Natural killer cell treated with Interleukin-12 subunit alpha and Interleukin-12 subunit beta and Interleukin-15 and Interleukin-18, amount 100 ng/mL, for 72 hours (primary cell): ENCODE measurements around the gene TTC19. TPM values are rescaled to one million over a fixed set of nuclear protein-coding genes. Genes with fewer than 3 reads are reported as not detected.

Source experiments
- ATAC-seq, 2 donors: fragments of 150-1000 bp; cut with Tn5 transposase in 1 of 2; sonication (Bioruptor Pico), chemical (Tn5 transposase) in 1 of 2; 2 replicates each; pipeline ENCODE4 v1.10.0; 2021
- DNase-seq: peaks from one replicate; pipeline ENCODE4 v3.0.0; 2022; ENCODE audit warnings: low spot score
- H3K27ac Mint-ChIP-seq, 2 donors: 1 replicate in 1 of 2; 2 replicates in 1 of 2; pipeline ENCODE4 v1.8.0; 2022; ENCODE audit warnings: mixed read lengths in 2 of 2, mild to moderate bottlenecking in 1 of 2, moderate library complexity in 1 of 2
- H3K27me3 Mint-ChIP-seq, 2 donors: 1 replicate in 1 of 2; 2 replicates in 1 of 2; pipeline ENCODE4 v1.8.0; 2022; ENCODE audit warnings: mixed read lengths in 2 of 2
- H3K36me3 Mint-ChIP-seq: one replicate; pipeline ENCODE4 v1.8.0; 2022; ENCODE audit warnings: mixed read lengths
- H3K4me1 Mint-ChIP-seq, 2 donors: 1 replicate in 1 of 2; 2 replicates in 1 of 2; pipeline ENCODE4 v1.8.0; 2022; ENCODE audit warnings: low read depth in 2 of 2, mixed read lengths in 2 of 2, mild to moderate bottlenecking in 1 of 2
- H3K4me3 Mint-ChIP-seq: one replicate; pipeline ENCODE4 v1.8.0; 2022; ENCODE audit warnings: mixed read lengths
- H3K9me3 Mint-ChIP-seq: 2 replicates; pipeline ENCODE4 v1.8.0; 2022; ENCODE audit warnings: mixed read lengths
- total RNA-seq, 2 donors: library from RNA; stranded (reverse); gene quantifications; one replicate each; pipeline ENCODE4 v1.2.3, GENCODE V29; 2022

The TTC19 gene
- total RNA-seq, 2 donors from 2014 or later, result 26.3 to 33.3 TPM

DNA sequence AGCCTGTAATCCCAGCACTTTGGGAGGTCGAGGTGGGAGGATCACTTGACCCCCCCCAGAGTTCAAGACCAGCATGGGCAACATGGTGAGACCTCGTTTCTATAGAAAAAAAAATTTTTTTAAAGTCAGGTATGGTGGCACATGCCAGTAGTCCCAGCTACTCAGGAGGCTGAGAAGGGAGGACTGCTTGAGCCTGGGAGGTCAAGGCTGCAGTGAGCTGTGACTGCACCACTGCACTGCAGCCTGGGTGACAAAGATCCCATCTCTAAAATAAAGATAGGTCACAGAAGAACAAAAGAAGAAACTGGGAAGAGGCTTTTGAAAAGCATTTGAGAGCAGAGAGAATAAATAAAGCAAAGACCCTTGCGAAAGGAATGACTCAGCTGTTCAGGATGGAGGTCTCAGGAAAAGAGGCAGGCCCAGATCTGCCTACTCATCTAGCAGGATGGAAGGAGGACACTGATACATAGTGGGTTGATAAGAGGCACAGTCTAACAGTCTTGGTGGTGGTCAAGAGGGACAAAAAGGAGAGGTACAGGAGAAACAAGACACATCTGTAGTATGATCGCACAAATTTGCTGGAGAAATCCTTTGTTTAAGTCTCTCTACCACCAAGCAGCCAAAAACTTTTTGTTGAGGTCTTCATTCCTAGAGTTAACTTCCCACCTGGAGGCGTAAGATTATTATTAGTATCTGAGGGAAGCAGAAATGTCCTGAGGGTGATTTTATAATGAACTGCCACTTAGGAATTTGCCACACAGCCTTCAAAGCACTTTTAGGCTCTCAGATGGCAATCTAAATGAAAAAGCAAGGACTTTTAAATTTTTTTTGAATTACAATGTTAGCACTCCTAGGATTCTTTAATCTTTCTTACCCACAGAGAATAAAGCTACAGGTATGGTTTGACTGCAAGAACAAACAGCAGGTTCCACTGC, 17.7 kb upstream of the TTC19 start:
- no peak overlapping the region for H3K27ac Mint-ChIP-seq
- no peaks in the 10 kb centered on the region for H3K27me3 Mint-ChIP-seq
- no peak for ATAC-seq
- no peak for DNase-seq
- peaks cover 12% of the 10 kb centered on the region for H3K36me3 Mint-ChIP-seq
- H3K9me3 Mint-ChIP-seq, result no peaks in the 10 kb centered on the region
- peaks cover 5 to 7% of the 10 kb centered on the region in 2 donors for H3K4me1 Mint-ChIP-seq
- no peak overlapping the region for H3K4me3 Mint-ChIP-seq

- no peak for DNase-seq
- Mint-ChIP-seq H3K4me3 (no peak overlapping the region), H3K4me1 (peaks cover 15 to 16% of the 10 kb centered on the region in 2 donors), H3K27me3 (no peaks in the 10 kb centered on the region), H3K9me3 (no peaks in the 10 kb centered on the region), H3K27ac (no peak overlapping the region), H3K36me3 (peaks cover 11% of the 10 kb centered on the region)
- no peak for ATAC-seq
These were observed 3.3 kb upstream of the TTC19 start for GRCh38 chr17:15996322-15996721.

DNA sequence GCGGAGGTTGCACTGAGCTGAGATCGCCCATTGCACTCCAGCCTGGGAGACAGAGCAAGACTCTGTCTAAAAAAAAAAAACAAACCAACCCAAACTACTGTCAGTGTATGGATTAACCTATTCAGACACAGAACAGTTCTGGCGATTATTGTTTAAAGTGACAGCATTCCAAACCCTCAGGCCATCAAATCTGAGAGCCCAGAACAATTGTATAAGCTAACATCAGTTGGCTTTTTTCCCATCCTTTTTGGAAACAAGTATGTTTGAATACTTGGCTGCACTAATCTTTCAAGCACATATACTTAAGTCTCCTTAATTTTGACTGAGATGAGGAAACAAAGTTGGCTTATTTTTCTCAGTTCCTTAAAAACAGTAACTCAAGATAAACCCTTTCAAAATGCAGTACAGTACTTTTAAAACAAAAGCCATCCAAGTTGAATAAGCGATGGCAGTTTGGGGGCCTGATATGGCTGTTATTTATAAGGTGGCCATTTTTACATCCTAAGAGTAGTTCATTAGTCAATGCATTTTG, 1.5 kb upstream of the TTC19 start:
- peaks cover 24 to 26% of the 10 kb centered on the region in 2 donors for H3K4me1 Mint-ChIP-seq
- no peaks in the 10 kb centered on the region for H3K9me3 Mint-ChIP-seq
- ATAC-seq, result no peak
- peak overlapping the region; percentile 95 for H3K4me3 Mint-ChIP-seq
- H3K27me3 Mint-ChIP-seq, result no peaks in the 10 kb centered on the region
- H3K36me3 Mint-ChIP-seq, result peaks cover 26% of the 10 kb centered on the region
- peak overlapping the region; percentile 80 to 89 for H3K27ac Mint-ChIP-seq
- DNase-seq, result no peak

DNA sequence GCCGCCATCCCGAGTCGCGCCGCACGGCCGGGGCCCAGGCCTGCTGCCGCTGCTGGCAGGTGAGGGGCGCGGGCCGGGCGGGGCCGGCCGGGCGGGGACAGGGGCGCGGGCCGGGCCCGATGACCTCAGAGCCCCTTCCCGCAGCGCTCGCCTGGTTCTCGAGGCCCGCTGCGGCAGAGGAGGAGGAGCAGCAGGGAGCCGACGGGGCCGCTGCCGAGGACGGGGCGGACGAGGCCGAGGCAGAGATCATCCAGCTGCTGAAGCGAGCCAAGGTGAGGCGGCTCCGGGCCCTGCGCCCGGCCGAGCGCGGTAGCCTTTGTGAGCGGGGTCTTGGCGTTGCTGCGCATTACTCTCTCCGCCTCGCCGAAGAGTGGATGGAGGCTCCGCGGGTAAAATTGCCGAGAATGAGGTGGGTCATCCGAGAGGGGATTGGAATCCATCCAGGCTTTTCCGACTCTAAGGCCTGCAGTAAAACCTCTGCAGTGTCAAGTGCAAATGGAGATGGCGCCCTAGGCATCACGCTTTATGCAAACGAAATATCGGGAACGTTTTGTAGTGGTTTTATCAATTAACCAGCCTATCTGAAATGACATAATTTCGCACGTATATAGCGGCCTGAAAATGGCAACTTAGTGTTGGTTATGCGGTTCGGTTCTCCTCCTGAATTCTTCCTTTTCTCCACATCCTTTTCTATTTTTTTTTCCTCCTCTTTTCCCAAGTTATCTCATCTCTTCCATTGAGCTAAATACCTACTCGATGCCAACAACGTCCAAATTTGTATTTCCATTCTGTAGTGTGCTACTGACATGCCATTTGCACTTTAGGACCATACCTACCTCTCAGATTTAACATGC, 577 bp downstream of the TTC19 start:
- H3K27ac Mint-ChIP-seq, result peak overlapping the region; percentile 71 to 80
- H3K9me3 Mint-ChIP-seq, result no peaks in the 10 kb centered on the region
- no peaks in the 10 kb centered on the region for H3K27me3 Mint-ChIP-seq
- peak overlapping the region; percentile 95 for H3K4me3 Mint-ChIP-seq
- peaks cover 26% of the 10 kb centered on the region in 2 donors for H3K4me1 Mint-ChIP-seq
- ATAC-seq (peak in 1 of 2 donors; percentile 62), DNase-seq (no peak)
- H3K36me3 Mint-ChIP-seq, result peaks cover 45% of the 10 kb centered on the region

- Mint-ChIP-seq H3K9me3 (no peaks in the 10 kb centered on the region), H3K27me3 (no peaks in the 10 kb centered on the region), H3K4me1 (peaks cover 26% of the 10 kb centered on the region in 2 donors), H3K27ac (peak overlapping the region; percentile 71 to 80), H3K36me3 (peaks cover 49% of the 10 kb centered on the region), H3K4me3 (peak overlapping the region; percentile 95)
- ATAC-seq (no peak), DNase-seq (no peak)
These were observed 1.7 kb downstream of the TTC19 start for GRCh38 chr17:16001226-16001897.

DNA sequence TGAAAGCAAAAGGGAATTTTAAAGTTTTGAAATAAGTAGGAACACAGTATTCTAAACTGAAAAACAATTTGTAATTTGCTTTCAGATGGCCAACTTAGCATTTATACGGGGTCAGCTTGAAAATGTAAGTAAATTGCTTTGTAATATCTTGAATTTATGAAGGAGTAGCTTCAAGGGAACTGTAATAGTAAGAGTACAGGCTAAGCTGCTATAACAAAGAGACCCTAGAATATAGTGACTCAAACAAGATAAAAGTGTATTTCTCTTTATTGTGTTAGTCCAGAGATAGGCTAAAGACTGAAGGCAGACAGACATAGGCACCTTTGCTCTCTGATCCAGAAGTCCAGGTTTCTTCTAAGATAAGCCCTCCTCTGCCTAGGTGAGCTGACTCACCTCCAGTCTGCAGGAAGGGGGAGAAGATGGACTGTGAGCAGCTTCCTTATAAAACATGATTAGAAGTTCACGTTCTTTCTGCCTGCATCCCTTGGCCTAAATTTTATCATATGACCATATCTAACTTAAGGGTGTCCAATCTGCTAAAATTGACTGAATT, 3.2 kb downstream of the TTC19 start:
- H3K4me3 Mint-ChIP-seq, result no peak overlapping the region
- peak overlapping the region in 1 of 2 donors; percentile 80 for H3K27ac Mint-ChIP-seq
- no peak for ATAC-seq

GRCh38 chr17:16003841-16004240, 4.2 kb downstream of the TTC19 start:
- ATAC-seq (no peak), DNase-seq (no peak)
- H3K9me3 Mint-ChIP-seq, result no peaks in the 10 kb centered on the region
- no peak overlapping the region for H3K27ac Mint-ChIP-seq
- H3K4me1 Mint-ChIP-seq, result peaks cover 29 to 39% of the 10 kb centered on the region in 2 donors
- peaks cover 66% of the 10 kb centered on the region for H3K36me3 Mint-ChIP-seq
- no peaks in the 10 kb centered on the region for H3K27me3 Mint-ChIP-seq
- H3K4me3 Mint-ChIP-seq, result no peak overlapping the region

More for the DNA sequence above, 3.2 kb downstream of the TTC19 start:
- H3K9me3 Mint-ChIP-seq, result no peaks in the 10 kb centered on the region
- H3K27me3 Mint-ChIP-seq, result no peaks in the 10 kb centered on the region
- H3K36me3 Mint-ChIP-seq, result peaks cover 56% of the 10 kb centered on the region
- H3K4me1 Mint-ChIP-seq, result peaks cover 26 to 31% of the 10 kb centered on the region in 2 donors
- no peak for DNase-seq

- Mint-ChIP-seq H3K4me1 (peaks cover 27 to 31% of the 10 kb centered on the region in 2 donors), H3K9me3 (no peaks in the 10 kb centered on the region), H3K4me3 (no peak overlapping the region), H3K36me3 (peaks cover 64% of the 10 kb centered on the region), H3K27me3 (no peaks in the 10 kb centered on the region), H3K27ac (no peak overlapping the region)
- no peak for ATAC-seq
- no peak for DNase-seq
These were observed 6.0 kb downstream of the TTC19 start for GRCh38 chr17:16005636-16006035.

GRCh38 chr17:16007439-16007838, 7.8 kb downstream of the TTC19 start:
- no peak overlapping the region for H3K4me3 Mint-ChIP-seq
- no peaks in the 10 kb centered on the region for H3K27me3 Mint-ChIP-seq
- peaks cover 50% of the 10 kb centered on the region for H3K36me3 Mint-ChIP-seq
- DNase-seq (no peak), ATAC-seq (peak; percentile 69 to 85)
- H3K4me1 Mint-ChIP-seq, result peaks cover 15 to 24% of the 10 kb centered on the region in 2 donors
- peak overlapping the region in 1 of 2 donors; percentile 8 for H3K27ac Mint-ChIP-seq
- H3K9me3 Mint-ChIP-seq, result no peaks in the 10 kb centered on the region

- Mint-ChIP-seq H3K4me3 (no peak overlapping the region), H3K27me3 (no peaks in the 10 kb centered on the region), H3K9me3 (no peaks in the 10 kb centered on the region), H3K36me3 (peaks cover 12% of the 10 kb centered on the region), H3K4me1 (peaks cover 8 to 11% of the 10 kb centered on the region in 2 donors), H3K27ac (no peak overlapping the region)
- ATAC-seq, result no peak
- DNase-seq, result no peak
These were observed 14.4 kb downstream of the TTC19 start for GRCh38 chr17:16013943-16014407.

DNA sequence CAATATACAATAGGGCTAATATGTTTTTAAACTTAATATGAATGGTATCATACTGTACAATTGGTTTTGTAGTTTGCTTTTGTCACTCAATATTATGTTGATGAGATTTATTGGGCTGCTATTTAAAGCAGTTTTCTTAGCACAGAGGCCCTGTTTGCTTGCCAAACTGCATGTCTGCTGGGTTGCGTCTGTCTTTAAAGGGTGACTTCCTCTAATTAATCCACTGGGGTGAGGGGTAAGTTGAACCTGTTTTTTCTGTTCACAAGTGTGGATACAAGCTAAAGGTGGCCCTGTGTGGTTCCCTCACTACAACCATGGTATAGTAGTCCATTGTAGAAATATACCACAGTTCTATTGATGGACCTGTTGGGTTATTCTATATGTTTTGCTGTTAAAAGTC, 19.7 kb downstream of the TTC19 start:
- Mint-ChIP-seq H3K36me3 (peaks cover 12% of the 10 kb centered on the region), H3K27me3 (no peaks in the 10 kb centered on the region), H3K4me1 (peaks cover 4 to 6% of the 10 kb centered on the region in 2 donors), H3K9me3 (no peaks in the 10 kb centered on the region), H3K4me3 (no peak overlapping the region), H3K27ac (no peak overlapping the region)
- no peak for DNase-seq
- no peak for ATAC-seq

DNA sequence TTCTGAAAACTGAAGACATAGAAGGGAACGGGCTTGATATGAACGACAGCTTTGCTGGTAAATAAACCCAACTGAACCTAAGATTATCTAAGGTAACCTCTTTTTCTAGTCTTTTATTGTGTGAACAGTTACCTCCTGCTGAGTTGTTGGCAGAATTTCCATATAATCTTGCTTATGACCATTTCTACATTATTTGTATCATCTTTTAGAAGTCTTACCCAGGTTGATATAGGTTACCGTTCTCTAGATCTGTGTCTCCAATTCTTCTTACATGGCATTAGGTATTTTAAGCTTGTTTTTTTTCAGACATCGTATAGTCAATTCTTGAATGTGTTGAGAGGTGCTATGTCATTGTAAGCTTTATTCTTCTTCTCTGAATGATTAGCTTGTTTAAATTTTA, 24.3 kb downstream of the TTC19 start:
- Mint-ChIP-seq H3K4me1 (peaks cover 12 to 21% of the 10 kb centered on the region in 2 donors), H3K4me3 (no peak overlapping the region), H3K27me3 (no peaks in the 10 kb centered on the region), H3K9me3 (no peaks in the 10 kb centered on the region), H3K27ac (no peak overlapping the region), H3K36me3 (peaks cover 36% of the 10 kb centered on the region)
- DNase-seq (no peak), ATAC-seq (no peak)

DNA sequence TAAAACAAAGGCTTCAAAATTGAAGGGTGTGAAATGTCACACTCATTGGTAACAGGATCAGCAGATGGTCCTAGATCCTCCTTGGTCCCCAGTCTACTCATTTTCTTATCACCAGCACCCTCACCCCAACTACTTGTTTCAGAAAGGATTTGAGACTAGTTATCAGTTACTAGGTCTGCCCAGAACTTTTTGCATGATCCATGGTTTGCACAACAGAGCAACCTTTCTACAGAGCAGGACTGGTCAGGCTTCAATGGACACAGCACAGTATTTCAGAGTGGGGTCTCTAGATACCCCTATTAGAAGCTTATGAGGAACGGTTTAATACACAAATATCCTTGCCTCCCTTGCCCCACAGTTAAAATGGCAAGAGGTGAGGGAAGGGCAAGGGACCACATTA, 25.6 kb downstream of the TTC19 start:
- Mint-ChIP-seq H3K27me3 (no peaks in the 10 kb centered on the region), H3K36me3 (peaks cover 34% of the 10 kb centered on the region), H3K27ac (peak overlapping the region in 1 of 2 donors; percentile 83), H3K4me3 (no peak overlapping the region), H3K4me1 (peaks cover 12 to 21% of the 10 kb centered on the region in 2 donors), H3K9me3 (no peaks in the 10 kb centered on the region)
- DNase-seq (no peak), ATAC-seq (no peak)
